ENCODE results near the gene SPATA1. TPM values are rescaled to one million over a fixed set of nuclear protein-coding genes. Genes with fewer than 3 reads are reported as not detected.

SPATA1 gene
- total and polyA plus RNA-seq, 9 of the 15 experiments (the other 6 are each of a cell fraction or from before 2014, with no cell fraction given): 0.79 to 2.9 (median 1.5) TPM

GRCh38 chr1:84603941-84604830 lies 98.0 kb downstream of the SPATA1 start (continued):
- TF ChIP-seq ETV1 (tag; conservative IDR thresholded peaks at IDR 0.05; ENCODE audit: low read depth): 0 out of 2 replicates have a peak, but pooled peaks have one; percentile 14
- no peak for TF ChIP-seq ZHX1 (conservative IDR thresholded peaks at IDR 0.05; ENCODE audit: low read length)
- TF ChIP-seq HMG20B (CRISPR knock-in tag; IDR thresholded peaks at IDR 0.05): no peak
- TF ChIP-seq ZNF766 (CRISPR knock-in tag; conservative IDR thresholded peaks at IDR 0.05): peak; percentile 39; the same call in 1 of the 2 replicates
- no peak for TF ChIP-seq NCOA6 (IDR thresholded peaks at IDR 0.05)
- 0 out of 2 replicates have a peak, but pooled peaks have one; percentile 36 for TF ChIP-seq GABPA (tag; conservative IDR thresholded peaks at IDR 0.05; ENCODE audit: low read depth)
- TF ChIP-seq POLR2H (tag; IDR thresholded peaks at IDR 0.05; ENCODE audit: low read depth): no peak
- 0 out of 2 replicates have a peak, but pooled peaks have one; percentile 30 for TF ChIP-seq ZNF316 (IDR thresholded peaks at IDR 0.05)
- no peak for TF ChIP-seq GATAD2B (IDR thresholded peaks at IDR 0.05; ENCODE audit: borderline replicate concordance)
- TF ChIP-seq HMG20A (CRISPR knock-in tag; conservative IDR thresholded peaks at IDR 0.05): no peak
- no peak for TF ChIP-seq MBD1 (CRISPR knock-in tag; IDR thresholded peaks at IDR 0.05)
- TF ChIP-seq CC2D1A (IDR thresholded peaks at IDR 0.05): peak; percentile 76; the same call in 1 of the 2 replicates
- no peak for TF ChIP-seq EWSR1 (IDR thresholded peaks at IDR 0.05; ENCODE audit: borderline replicate concordance, low read depth, partially characterized antibody)
- no peak for TF ChIP-seq MBD2 (IDR thresholded peaks at IDR 0.05; ENCODE audit: borderline replicate concordance, low read depth)
- 0 out of 4 replicates have a peak, but pooled peaks of 1 of the 2 experiments have one; percentile 38 for TF ChIP-seq TEAD1 (CRISPR knock-in tag; IDR thresholded peaks at IDR 0.05)
- TF ChIP-seq ZNF175 (CRISPR knock-in tag; IDR thresholded peaks at IDR 0.05; ENCODE audit: low read depth): no peak
- no peak for TF ChIP-seq KDM2B (CRISPR knock-in tag; IDR thresholded peaks at IDR 0.05)
- 0 out of 2 replicates have a peak, but pooled peaks have one; percentile 25 for TF ChIP-seq JUN (IDR thresholded peaks at IDR 0.05; ENCODE audit: borderline replicate concordance, low read depth, low read length)
- no peak for TF ChIP-seq JUN (CRISPR knock-in tag; IDR thresholded peaks at IDR 0.05; ENCODE audit: borderline replicate concordance)
- no peak for TF ChIP-seq FOS (IDR thresholded peaks at IDR 0.05; ENCODE audit: extremely low read depth, insufficient read length)
- TF ChIP-seq L3MBTL2 (IDR thresholded peaks at IDR 0.05): peak; percentile 78
